Smooth muscle cell (in vitro differentiated cells): ENCODE measurements around the gene PLEKHH1. TPM values are rescaled to one million over a fixed set of nuclear protein-coding genes. Genes with fewer than 3 reads are reported as not detected.
A peak's percentile ranks its signal among the peaks of the same experiment; 100 is the strongest.

Source experiments
- DNase-seq: peaks from one replicate; lab custom pipeline; 2025; ENCODE audit not compliant: unreplicated experiment; lab: John Stamatoyannopoulos, UW
- H2AFZ ChIP-seq: fragments of 200-600 bp; sonication (generic); 2 replicates; pipeline ENCODE4 v1.6.0; 2016; ENCODE audit warnings: antibody characterized with exemption, low read depth, mild to moderate bottlenecking
- H3F3A ChIP-seq: fragments of 200-600 bp; sonication (generic); 2 replicates; pipeline ENCODE4 v1.6.0; 2017; ENCODE audit warnings: antibody characterized with exemption, low read depth
- H3K27ac ChIP-seq: fragments of 200-600 bp; sonication (generic); 2 replicates; pipeline ENCODE4 v1.5.1; 2016; ENCODE audit warnings: low read depth, mild to moderate bottlenecking
- H3K27me3 ChIP-seq: fragments of 200-600 bp; sonication (generic); 2 replicates; pipeline ENCODE4 v1.6.1; 2016; ENCODE audit warnings: low read depth, mild to moderate bottlenecking
- H3K36me3 ChIP-seq: fragments of 200-600 bp; sonication (generic); 2 replicates; pipeline ENCODE4 v1.5.1; 2016; ENCODE audit warnings: low read depth
- H3K4me1 ChIP-seq: fragments of 200-600 bp; sonication (generic); 2 replicates; pipeline ENCODE4 v1.5.1; 2016; ENCODE audit warnings: low read depth
- H3K4me2 ChIP-seq: fragments of 200-600 bp; sonication (generic); 2 replicates; pipeline ENCODE4 v1.6.0; 2016; ENCODE audit warnings: mild to moderate bottlenecking
- H3K4me3 ChIP-seq: fragments of 200-600 bp; sonication (generic); 2 replicates; pipeline ENCODE4 v1.5.1; 2016; ENCODE audit warnings: mild to moderate bottlenecking
- H3K79me2 ChIP-seq: fragments of 200-600 bp; sonication (generic); 2 replicates; pipeline ENCODE4 v1.6.0; 2016; ENCODE audit warnings: low read depth, mild to moderate bottlenecking
- H3K9ac ChIP-seq: fragments of 200-600 bp; sonication (generic); 2 replicates; pipeline ENCODE4 v1.6.0; 2016; ENCODE audit warnings: low read depth
- H3K9me3 ChIP-seq: fragments of 200-600 bp; sonication (generic); replicated peaks from 2 replicates; pipeline ENCODE4 v1.5.1; 2016; ENCODE audit warnings: low read depth
- H4K20me1 ChIP-seq: fragments of 200-600 bp; sonication (generic); 2 replicates; pipeline ENCODE4 v1.6.0; 2016; ENCODE audit warnings: low read depth
- CTCF ChIP-seq: fragments of 200-600 bp; sonication (generic); IDR thresholded peaks from 2 replicates; pipeline ENCODE4 v1.5.1; 2017; ENCODE audit warnings: borderline replicate concordance, mild to moderate bottlenecking, antibody characterized with exemption; ENCODE audit not compliant: insufficient read depth, poor library complexity, severe bottlenecking
- WGBS: methylation state at CpG from one replicate; pipeline ENCODE4 v1.1.7; 2016; ENCODE audit warnings: low lambda C conversion rate; 5-methylcytosine and 5-hydroxymethylcytosine counted together
- polyA plus RNA-seq: library from polyadenylated mRNA; unstranded; fragments of >200 nt; fragmentation: Nextera tagmentation; extraction: Ambion mirVana; gene quantifications from 2 replicates; pipeline ENCODE4 v1.2.1, GENCODE V29; 2016
- total RNA-seq: library from RNA; depleted of rRNA; stranded (reverse); fragments of >200 nt; gene quantifications from 2 replicates; pipeline ENCODE4 v1.2.3, GENCODE V29; 2014

The PLEKHH1 gene
- total and polyA plus RNA-seq, 2 experiments from 2014 or later, result 0.88 to 12.1 TPM

- Histone ChIP-seq H3K4me1 (no peaks in the 10 kb centered on the region), H3K4me3 (no peak overlapping the region), H3K27me3 (no peaks in the 10 kb centered on the region), H3K9ac (no peak overlapping the region), H3K27ac (no peak overlapping the region), H3K9me3 (no peaks in the 10 kb centered on the region), H3K4me2 (no peak overlapping the region), H3F3A (no peaks in the 10 kb centered on the region), H3K79me2 (no peaks in the 10 kb centered on the region), H2AFZ (no peak overlapping the region), H4K20me1 (no peaks in the 10 kb centered on the region), H3K36me3 (no peaks in the 10 kb centered on the region)
- TF ChIP-seq CTCF, result no peak
- no peak for DNase-seq
- WGBS, result 96% methylated on average over 4 of the region's 4 CpGs
Measured at GRCh38 chr14:67630186-67630585, 97.1 kb downstream of the PLEKHH1 start.

- no peak overlapping the region for H3K4me3 ChIP-seq
- TF ChIP-seq CTCF, result no peak
- no peaks in the 10 kb centered on the region for H3K9me3 ChIP-seq
- no peaks in the 10 kb centered on the region for H3K4me1 ChIP-seq
- no peaks in the 10 kb centered on the region for H3F3A ChIP-seq
- WGBS, result 95% methylated on average over 5 of the region's 5 CpGs
- no peak overlapping the region for H3K27ac ChIP-seq
- H2AFZ ChIP-seq, result no peak overlapping the region
- H3K79me2 ChIP-seq, result no peaks in the 10 kb centered on the region
- no peak for DNase-seq
- no peak overlapping the region for H3K4me2 ChIP-seq
- no peaks in the 10 kb centered on the region for H4K20me1 ChIP-seq
- H3K36me3 ChIP-seq, result no peaks in the 10 kb centered on the region
- H3K9ac ChIP-seq, result no peak overlapping the region
- no peaks in the 10 kb centered on the region for H3K27me3 ChIP-seq
Measured at GRCh38 chr14:67630938-67631337, 97.8 kb downstream of the PLEKHH1 start.

- DNase-seq, result no peak
- Histone ChIP-seq H3K4me1 (no peaks in the 10 kb centered on the region), H3K9me3 (no peaks in the 10 kb centered on the region), H2AFZ (no peak overlapping the region), H3K79me2 (no peaks in the 10 kb centered on the region), H3K4me3 (no peak overlapping the region), H3K4me2 (no peak overlapping the region), H3F3A (no peaks in the 10 kb centered on the region), H3K27ac (no peak overlapping the region), H3K36me3 (no peaks in the 10 kb centered on the region), H3K27me3 (no peaks in the 10 kb centered on the region), H4K20me1 (no peaks in the 10 kb centered on the region), H3K9ac (no peak overlapping the region)
- TF ChIP-seq CTCF, result no peak
- 95% methylated on average over 5 of the region's 5 CpGs for WGBS
Measured at GRCh38 chr14:67633451-67634147, 100.5 kb downstream of the PLEKHH1 start.

GRCh38 chr14:67636361-67636919 is 103.3 kb downstream of the PLEKHH1 start:
- TF ChIP-seq CTCF, result no peak
- WGBS, result 43% methylated on average over 3 of the region's 3 CpGs

More at GRCh38 chr14:67636361-67636919, 103.3 kb downstream of the PLEKHH1 start:
- no peaks in the 10 kb centered on the region for H3K4me1 ChIP-seq
- peak overlapping the region; percentile 30 for H3K4me2 ChIP-seq
- H3K27me3 ChIP-seq, result no peaks in the 10 kb centered on the region
- no peak overlapping the region for H3K27ac ChIP-seq
- H2AFZ ChIP-seq, result no peak overlapping the region
- H3K9me3 ChIP-seq, result no peaks in the 10 kb centered on the region
- H3F3A ChIP-seq, result no peaks in the 10 kb centered on the region
- no peaks in the 10 kb centered on the region for H3K36me3 ChIP-seq
- no peak overlapping the region for H3K9ac ChIP-seq
- no peaks in the 10 kb centered on the region for H4K20me1 ChIP-seq
- no peaks in the 10 kb centered on the region for H3K79me2 ChIP-seq
- H3K4me3 ChIP-seq, result no peak overlapping the region
- DNase-seq, result no peak
